Measurements from ENCODE around the gene NEURL1B.

Gene NEURL1B

GRCh38 chr5:172736508-172737135 lies 95.6 kb downstream of the NEURL1B start:
- Histone ChIP-seq H3F3A (ENCODE audit: low read depth) (no peaks in the 10 kb centered on the region), H3K9ac (ENCODE audit: low read depth, low read length, poor library complexity, severe bottlenecking) (no peak overlapping the region), H3K4me2 (ENCODE audit: low read depth, low read length, poor library complexity, severe bottlenecking) (no peak overlapping the region), H3K9me2 (replicated peaks; ENCODE audit: low read depth, low read length) (no peaks in the 10 kb centered on the region), H2AFZ (ENCODE audit: low read length) (no peak overlapping the region), H3K27me3 (ENCODE audit: insufficient read depth, low read length, poor library complexity, severe bottlenecking) (no peaks in the 10 kb centered on the region), H3K79me2 (ENCODE audit: insufficient read depth, low read length) (no peaks in the 10 kb centered on the region), H3K9me3 (ENCODE audit: insufficient read depth, low read depth, low read length) (no peaks in the 10 kb centered on the region), H3K4me1 (ENCODE audit: insufficient read depth, low read length, poor library complexity, severe bottlenecking) (no peaks in the 10 kb centered on the region), H4K20me1 (ENCODE audit: insufficient read depth, low read length, poor library complexity, severe bottlenecking) (no peaks in the 10 kb centered on the region), H3K4me3 (ENCODE audit: low read length, poor library complexity, severe bottlenecking) (no peak overlapping the region), H3K36me3 (ENCODE audit: insufficient read depth, low read length) (no peaks in the 10 kb centered on the region)
- no peak for TF ChIP-seq CTCF (conservative IDR thresholded peaks at IDR 0.05; ENCODE audit: low read length)
- TF ChIP-seq EZH2phosphoT487 (IDR thresholded peaks at IDR 0.05; ENCODE audit: borderline replicate concordance): no peak

- Histone ChIP-seq H3K4me2 (ENCODE audit: low read depth, low read length, poor library complexity, severe bottlenecking) (no peak overlapping the region), H4K20me1 (ENCODE audit: insufficient read depth, low read length, poor library complexity, severe bottlenecking) (no peaks in the 10 kb centered on the region), H3K9me3 (ENCODE audit: insufficient read depth, low read depth, low read length) (no peaks in the 10 kb centered on the region), H2AFZ (ENCODE audit: low read length) (no peak overlapping the region), H3K4me3 (ENCODE audit: low read length, poor library complexity, severe bottlenecking) (no peak overlapping the region), H3K79me2 (ENCODE audit: insufficient read depth, low read length) (no peaks in the 10 kb centered on the region), H3K9me2 (replicated peaks; ENCODE audit: low read depth, low read length) (no peaks in the 10 kb centered on the region), H3K9ac (ENCODE audit: low read depth, low read length, poor library complexity, severe bottlenecking) (no peak overlapping the region), H3K4me1 (ENCODE audit: insufficient read depth, low read length, poor library complexity, severe bottlenecking) (no peaks in the 10 kb centered on the region), H3F3A (ENCODE audit: low read depth) (no peaks in the 10 kb centered on the region), H3K27me3 (ENCODE audit: insufficient read depth, low read length, poor library complexity, severe bottlenecking) (no peaks in the 10 kb centered on the region), H3K36me3 (ENCODE audit: insufficient read depth, low read length) (no peaks in the 10 kb centered on the region)
- TF ChIP-seq CTCF (conservative IDR thresholded peaks at IDR 0.05; ENCODE audit: low read length) (no peak), EZH2phosphoT487 (IDR thresholded peaks at IDR 0.05; ENCODE audit: borderline replicate concordance) (no peak)
These were observed 98.3 kb downstream of the NEURL1B start for GRCh38 chr5:172739375-172739774.

DNA sequence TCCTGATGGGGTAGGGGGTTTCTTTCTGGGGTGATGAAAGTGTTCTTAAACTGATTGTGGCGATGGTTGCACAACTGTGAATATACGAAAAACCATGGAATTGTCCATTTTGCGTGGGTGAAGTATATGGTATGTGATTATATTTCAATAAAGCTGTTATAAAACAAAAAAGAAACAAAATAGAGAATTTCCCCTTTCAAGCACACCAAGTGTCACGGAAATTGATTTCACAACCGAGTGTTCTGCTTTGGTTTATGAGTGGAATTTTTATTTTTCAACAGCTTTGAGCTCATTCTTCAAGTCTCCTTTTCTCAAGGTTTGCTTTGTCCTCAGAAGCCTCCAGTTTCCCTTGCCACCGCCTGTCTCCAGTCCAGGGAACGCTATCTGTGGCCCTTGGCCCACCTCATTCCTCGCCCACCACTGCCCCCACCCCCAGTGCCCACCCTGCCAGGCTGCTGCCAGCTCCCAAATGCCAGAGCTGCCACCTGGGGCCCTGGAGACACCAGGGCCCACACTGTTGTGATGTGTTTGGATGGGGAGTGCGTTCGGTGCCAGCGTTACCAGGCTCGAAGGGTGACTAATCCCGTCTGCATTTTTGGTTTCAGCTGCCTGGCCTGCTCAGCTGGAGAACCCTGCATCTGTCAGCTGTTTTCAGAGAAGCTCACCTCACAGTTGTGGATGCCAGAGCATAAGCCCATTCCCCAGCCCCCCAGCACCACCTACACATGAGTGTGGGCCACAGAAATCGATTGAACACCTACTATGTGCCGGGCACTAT lies 99.6 kb downstream of the NEURL1B start:
- no peak overlapping the region for H3K4me3 ChIP-seq (ENCODE audit: low read length, poor library complexity, severe bottlenecking)

More for the DNA sequence above, 99.6 kb downstream of the NEURL1B start:
- no peak for TF ChIP-seq EZH2phosphoT487 (IDR thresholded peaks at IDR 0.05; ENCODE audit: borderline replicate concordance)
- TF ChIP-seq CTCF (conservative IDR thresholded peaks at IDR 0.05; ENCODE audit: low read length): no peak
- H3K79me2 ChIP-seq (ENCODE audit: insufficient read depth, low read length): no peaks in the 10 kb centered on the region
- no peaks in the 10 kb centered on the region for H4K20me1 ChIP-seq (ENCODE audit: insufficient read depth, low read length, poor library complexity, severe bottlenecking)
- H3K36me3 ChIP-seq (ENCODE audit: insufficient read depth, low read length): no peaks in the 10 kb centered on the region
- no peaks in the 10 kb centered on the region for H3K9me2 ChIP-seq (replicated peaks; ENCODE audit: low read depth, low read length)
- no peak overlapping the region for H3K4me2 ChIP-seq (ENCODE audit: low read depth, low read length, poor library complexity, severe bottlenecking)
- H3K9ac ChIP-seq (ENCODE audit: low read depth, low read length, poor library complexity, severe bottlenecking): no peak overlapping the region
- no peaks in the 10 kb centered on the region for H3K27me3 ChIP-seq (ENCODE audit: insufficient read depth, low read length, poor library complexity, severe bottlenecking)
- H2AFZ ChIP-seq (ENCODE audit: low read length): no peak overlapping the region
- H3K9me3 ChIP-seq (ENCODE audit: insufficient read depth, low read depth, low read length): no peaks in the 10 kb centered on the region
- no peaks in the 10 kb centered on the region for H3F3A ChIP-seq (ENCODE audit: low read depth)
- H3K4me1 ChIP-seq (ENCODE audit: insufficient read depth, low read length, poor library complexity, severe bottlenecking): no peaks in the 10 kb centered on the region

Data from Loucy (cell line).